Central memory CD8-positive, alpha-beta T cell (primary cell): ENCODE data around the gene FMN1.

Experiments used
- ATAC-seq: fragments of 150-1000 bp; cut with Tn5 transposase; replicated peaks from 2 replicates; pipeline ENCODE4 v1.10.0; 2022; ENCODE audit warnings: mild to moderate bottlenecking, moderate FRiP score, moderate number of reproducible peaks; ENCODE audit not compliant: poor library complexity, severe bottlenecking; ENCODE audit errors: extremely low read depth
- DNase-seq, 2 donors: peaks; one replicate each; pipeline ENCODE4 v3.0.0; 2021; ENCODE audit warnings: low spot score in 2 of 2
- H3K27ac Mint-ChIP-seq: one replicate; pipeline ENCODE4 v1.8.0; 2022; ENCODE audit warnings: low read depth, mild to moderate bottlenecking, moderate library complexity, mixed read lengths
- H3K27me3 Mint-ChIP-seq: one replicate; pipeline ENCODE4 v1.8.0; 2022; ENCODE audit warnings: mixed read lengths
- H3K36me3 Mint-ChIP-seq: one replicate; pipeline ENCODE4 v1.8.0; 2022; ENCODE audit warnings: mild to moderate bottlenecking, moderate library complexity, mixed read lengths; ENCODE audit not compliant: insufficient read depth
- H3K4me1 Mint-ChIP-seq: one replicate; pipeline ENCODE4 v1.8.0; 2022; ENCODE audit warnings: mixed read lengths
- H3K4me3 Mint-ChIP-seq: one replicate; pipeline ENCODE4 v1.8.0; 2022; ENCODE audit warnings: mild to moderate bottlenecking, moderate library complexity, mixed read lengths
- H3K9me3 Mint-ChIP-seq: one replicate; pipeline ENCODE4 v1.8.0; 2022; ENCODE audit warnings: mixed read lengths

FMN1 gene

DNA sequence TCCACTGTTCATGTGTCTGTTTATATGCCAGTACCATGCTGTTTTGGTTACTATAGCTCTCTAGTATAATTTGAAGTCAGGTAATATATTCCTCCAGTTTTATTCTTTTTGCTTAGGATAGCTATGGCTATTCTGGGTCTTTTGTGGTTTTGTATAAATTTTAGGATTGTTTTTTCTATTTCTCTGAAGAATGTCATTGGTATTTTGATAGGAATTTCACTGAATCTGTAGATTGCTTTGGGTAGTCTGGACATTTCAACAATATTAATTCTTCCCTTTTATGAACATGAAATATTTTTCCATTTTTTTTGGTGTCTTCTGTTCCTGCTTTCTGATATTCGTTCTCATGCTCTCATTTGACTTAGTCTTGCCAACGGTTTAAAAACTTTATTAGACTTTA lies 437.1 kb downstream of the FMN1 start:
- Mint-ChIP-seq H3K4me3 (no peak overlapping the region), H3K27me3 (peaks cover 85% of the 10 kb centered on the region)

DNA sequence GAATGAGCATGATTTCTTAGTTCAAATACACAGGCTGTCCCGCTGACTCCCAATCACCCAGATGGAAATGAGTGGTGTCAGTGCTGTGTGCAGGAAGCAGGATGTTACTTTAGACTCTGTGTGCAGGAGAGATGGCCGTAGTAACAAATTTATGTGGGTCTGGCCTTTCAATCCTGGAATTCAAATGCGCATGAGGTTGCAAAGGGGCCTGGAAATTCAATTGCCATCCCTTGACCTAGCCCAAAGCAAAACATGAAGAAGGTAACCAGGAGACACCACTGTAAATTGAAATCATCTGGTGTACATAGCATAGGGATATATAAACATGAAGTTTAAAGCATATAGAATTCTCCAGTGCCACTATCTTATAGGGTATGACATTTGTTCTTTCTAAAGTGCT lies 443.5 kb downstream of the FMN1 start:
- no peaks in the 10 kb centered on the region for H3K9me3 Mint-ChIP-seq
- H3K27ac Mint-ChIP-seq: no peak overlapping the region
- H3K4me1 Mint-ChIP-seq: no peaks in the 10 kb centered on the region
- peaks cover 37% of the 10 kb centered on the region for H3K27me3 Mint-ChIP-seq
- no peak for ATAC-seq
- H3K36me3 Mint-ChIP-seq: no peaks in the 10 kb centered on the region
- H3K4me3 Mint-ChIP-seq: no peak overlapping the region
- DNase-seq: no peak

More for the DNA sequence above, 437.1 kb downstream of the FMN1 start:
- Mint-ChIP-seq H3K4me1 (no peaks in the 10 kb centered on the region), H3K27ac (no peak overlapping the region), H3K36me3 (no peaks in the 10 kb centered on the region), H3K9me3 (no peaks in the 10 kb centered on the region)
- ATAC-seq (no peak), DNase-seq (no peak)

DNA sequence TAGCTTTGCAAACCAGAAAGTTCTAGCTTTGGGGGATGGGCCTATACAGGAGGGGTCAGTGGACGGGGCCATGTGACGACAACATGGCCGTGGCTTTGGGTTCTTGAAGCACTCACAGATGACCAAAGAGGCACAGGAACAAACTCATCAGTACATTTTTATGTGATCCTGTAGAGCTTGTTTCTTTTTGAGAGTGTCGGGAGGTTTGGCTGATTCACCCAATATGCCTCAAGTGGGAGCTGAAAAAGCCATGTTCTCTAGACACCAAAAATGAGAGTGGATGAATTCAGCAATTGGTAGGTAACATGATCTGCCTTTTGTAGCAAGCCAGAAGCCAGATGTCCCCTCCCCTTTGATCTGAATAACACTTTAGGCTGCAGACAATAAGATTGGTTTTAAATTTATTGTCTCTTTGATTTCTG lies 446.6 kb downstream of the FMN1 start:
- peaks cover 23% of the 10 kb centered on the region for H3K27me3 Mint-ChIP-seq
- no peaks in the 10 kb centered on the region for H3K36me3 Mint-ChIP-seq
- H3K4me3 Mint-ChIP-seq: no peak overlapping the region
- no peaks in the 10 kb centered on the region for H3K4me1 Mint-ChIP-seq
- DNase-seq: no peak
- no peaks in the 10 kb centered on the region for H3K9me3 Mint-ChIP-seq
- H3K27ac Mint-ChIP-seq: no peak overlapping the region
- no peak for ATAC-seq

DNA sequence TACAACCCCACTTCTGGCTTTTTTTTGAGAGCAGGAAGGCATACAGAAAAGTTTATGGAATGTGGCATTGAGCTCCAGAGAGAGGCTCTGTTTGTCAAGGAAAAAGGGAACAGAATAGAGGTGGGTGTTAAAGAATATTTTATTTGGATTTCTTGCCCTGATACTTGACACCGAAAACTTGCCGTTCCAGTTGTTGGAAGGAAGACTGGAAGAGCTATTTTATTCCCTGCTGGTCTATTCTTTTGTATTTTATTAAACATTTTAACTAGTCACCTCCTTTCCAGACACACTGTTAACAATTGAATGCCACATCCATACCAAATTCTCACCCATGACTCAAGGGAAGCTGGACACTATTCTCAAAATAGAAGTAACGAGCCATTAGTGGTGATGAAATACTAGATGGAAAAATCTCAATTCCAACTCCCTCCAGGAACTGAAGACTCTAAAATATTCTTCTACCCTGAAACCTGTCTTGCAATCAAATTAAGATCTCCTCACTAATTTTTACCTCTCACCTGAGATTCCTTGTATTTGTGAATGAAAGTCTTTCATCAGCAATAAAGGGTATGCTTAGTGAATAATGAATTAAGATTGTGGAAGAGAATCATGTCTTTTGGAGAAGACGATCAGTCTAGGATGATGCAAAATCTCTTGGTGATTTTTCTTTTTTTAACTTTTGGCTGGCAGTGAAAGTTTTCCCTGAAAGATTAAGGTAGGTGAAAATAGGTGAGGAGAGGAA lies 448.2 kb downstream of the FMN1 start:
- Mint-ChIP-seq H3K9me3 (no peaks in the 10 kb centered on the region), H3K4me1 (no peaks in the 10 kb centered on the region), H3K4me3 (no peak overlapping the region)

DNA sequence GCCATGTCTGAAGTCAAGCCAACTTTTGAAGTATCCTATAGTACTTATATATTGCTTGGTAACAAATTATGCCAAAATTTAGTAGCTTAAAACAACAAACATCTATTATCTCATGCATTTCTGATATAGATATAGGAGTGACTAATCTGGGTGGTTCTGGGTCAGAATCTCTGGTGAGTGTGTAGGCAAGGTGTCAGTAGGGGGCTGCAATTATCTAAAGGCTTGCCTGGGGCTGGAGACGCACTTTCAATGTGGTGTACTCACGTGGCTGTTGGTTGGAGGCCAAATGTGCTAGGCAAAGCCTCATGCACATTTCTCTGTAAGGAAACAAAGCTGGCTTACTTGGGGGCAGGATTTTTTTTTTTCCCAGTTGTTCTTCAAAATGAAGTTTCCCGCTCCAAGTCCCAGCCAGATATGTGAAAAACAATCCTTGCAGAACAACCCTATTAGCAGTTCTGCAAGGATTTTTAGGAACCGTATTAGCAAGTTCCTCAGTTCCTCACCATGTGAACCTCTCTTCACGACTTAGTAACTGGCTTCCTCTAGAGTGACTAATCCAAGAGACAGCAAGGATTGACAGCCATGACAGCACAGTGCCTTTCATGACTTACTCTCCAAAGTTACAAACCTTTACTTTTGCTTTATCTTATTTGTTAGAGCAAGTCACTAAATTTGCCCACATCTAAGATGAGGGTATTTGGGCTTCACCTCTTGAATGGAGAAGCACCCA lies 450.9 kb downstream of the FMN1 start:
- H3K27me3 Mint-ChIP-seq: peaks cover 50% of the 10 kb centered on the region
- DNase-seq (no peak), ATAC-seq (no peak)
- no peaks in the 10 kb centered on the region for H3K4me1 Mint-ChIP-seq
- H3K4me3 Mint-ChIP-seq: no peak overlapping the region
- no peaks in the 10 kb centered on the region for H3K36me3 Mint-ChIP-seq
- H3K27ac Mint-ChIP-seq: no peak overlapping the region
- H3K9me3 Mint-ChIP-seq: peaks cover 11% of the 10 kb centered on the region

More for the DNA sequence above, 448.2 kb downstream of the FMN1 start:
- peaks cover 28% of the 10 kb centered on the region for H3K27me3 Mint-ChIP-seq
- no peak overlapping the region for H3K27ac Mint-ChIP-seq
- H3K36me3 Mint-ChIP-seq: no peaks in the 10 kb centered on the region
- DNase-seq (no peak), ATAC-seq (no peak)

DNA sequence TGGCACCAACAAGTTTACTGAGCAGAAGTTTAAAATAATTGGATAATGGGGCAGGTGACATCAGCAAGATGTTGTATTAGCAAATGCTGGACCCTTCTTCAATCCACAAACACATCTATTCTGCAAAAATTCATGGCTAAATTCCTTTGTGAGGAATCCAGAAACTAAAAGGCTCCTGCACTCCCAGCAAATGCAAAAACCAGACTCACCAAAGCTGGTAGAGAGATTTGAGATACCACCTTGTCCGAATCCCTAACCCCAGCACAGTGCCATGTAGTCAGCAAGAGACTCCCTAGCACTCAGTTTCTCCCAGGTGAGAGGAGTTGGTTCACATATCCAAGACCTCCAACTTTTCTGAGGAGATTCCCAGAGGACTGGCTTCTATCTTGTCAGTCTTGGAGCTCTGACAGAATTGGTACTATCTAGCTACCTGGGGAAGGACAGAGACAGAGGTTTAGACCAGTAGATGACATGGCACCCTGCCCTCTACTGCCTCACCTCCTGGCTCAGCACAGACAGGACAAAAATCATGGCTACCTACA lies 454.9 kb downstream of the FMN1 start:
- Mint-ChIP-seq H3K4me1 (no peaks in the 10 kb centered on the region), H3K27ac (no peak overlapping the region), H3K9me3 (peaks cover 11% of the 10 kb centered on the region), H3K4me3 (no peak overlapping the region), H3K27me3 (peaks cover 65% of the 10 kb centered on the region), H3K36me3 (no peaks in the 10 kb centered on the region)
- ATAC-seq: no peak
- DNase-seq: no peak

DNA sequence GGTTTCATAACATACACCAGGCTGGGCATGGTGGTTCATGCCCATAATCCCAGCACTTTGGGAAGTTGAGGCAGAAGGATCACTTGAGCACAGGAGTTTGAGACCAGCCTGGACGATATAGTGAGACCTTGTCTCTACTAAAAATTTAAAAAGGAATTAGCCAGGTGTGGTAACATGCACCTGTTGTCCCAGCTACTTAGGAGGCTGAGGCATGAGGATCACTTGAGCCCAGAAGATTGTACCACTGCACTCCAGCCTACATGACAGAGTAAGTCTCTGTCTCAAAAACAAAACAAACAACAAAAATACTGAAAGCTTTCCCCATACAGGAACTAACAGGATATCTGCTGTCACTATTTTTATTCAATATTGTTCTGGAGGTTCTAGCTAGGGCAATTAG lies 455.8 kb downstream of the FMN1 start:
- DNase-seq (no peak), ATAC-seq (no peak)
- H3K27ac Mint-ChIP-seq: no peak overlapping the region
- no peak overlapping the region for H3K4me3 Mint-ChIP-seq
- peaks cover 11% of the 10 kb centered on the region for H3K9me3 Mint-ChIP-seq
- H3K27me3 Mint-ChIP-seq: peaks cover 72% of the 10 kb centered on the region
- H3K4me1 Mint-ChIP-seq: no peaks in the 10 kb centered on the region
- H3K36me3 Mint-ChIP-seq: no peaks in the 10 kb centered on the region

DNA sequence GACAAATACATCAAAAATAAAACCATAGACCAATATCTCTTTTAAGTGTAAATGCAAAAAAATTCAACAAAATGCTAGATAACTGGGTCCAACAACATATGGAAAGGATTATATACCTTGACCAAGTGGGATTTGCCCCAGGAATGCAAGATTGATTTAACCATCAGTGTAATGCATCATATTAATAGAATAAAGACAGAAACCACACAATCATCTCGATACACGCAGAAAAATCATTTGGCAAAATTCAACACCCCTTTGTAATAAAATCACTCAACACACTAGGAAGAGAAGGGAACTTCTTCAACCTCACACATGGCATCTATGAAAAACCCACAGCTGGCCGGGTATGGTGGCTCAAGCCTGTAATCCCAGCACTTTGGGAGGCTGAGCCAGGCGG lies 457.2 kb downstream of the FMN1 start:
- no peaks in the 10 kb centered on the region for H3K4me1 Mint-ChIP-seq
- DNase-seq (no peak), ATAC-seq (no peak)
- H3K9me3 Mint-ChIP-seq: peaks cover 11% of the 10 kb centered on the region
- H3K27me3 Mint-ChIP-seq: peaks cover 61% of the 10 kb centered on the region
- H3K27ac Mint-ChIP-seq: no peak overlapping the region
- H3K36me3 Mint-ChIP-seq: no peaks in the 10 kb centered on the region
- no peak overlapping the region for H3K4me3 Mint-ChIP-seq

DNA sequence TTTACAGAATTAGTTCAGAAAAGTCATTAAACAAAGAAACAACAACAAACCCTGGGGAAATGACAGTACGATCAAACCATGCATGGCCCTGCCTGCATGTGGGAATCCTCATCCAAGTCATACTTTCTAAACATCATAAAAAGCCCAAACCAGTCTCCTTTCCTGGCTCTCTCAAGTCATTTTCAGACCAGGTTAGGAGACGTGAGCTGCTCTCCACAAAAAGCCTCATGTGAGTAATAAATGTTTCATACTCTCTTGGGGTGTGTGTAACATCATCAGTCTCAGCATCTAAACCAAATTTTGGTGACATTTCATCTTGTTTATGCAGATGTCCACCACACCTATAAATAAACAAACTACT lies 457.8 kb downstream of the FMN1 start:
- H3K4me3 Mint-ChIP-seq: no peak overlapping the region
- H3K36me3 Mint-ChIP-seq: no peaks in the 10 kb centered on the region
- ATAC-seq: no peak
- H3K9me3 Mint-ChIP-seq: peaks cover 11% of the 10 kb centered on the region
- no peak for DNase-seq
- no peaks in the 10 kb centered on the region for H3K4me1 Mint-ChIP-seq
- peaks cover 57% of the 10 kb centered on the region for H3K27me3 Mint-ChIP-seq
- H3K27ac Mint-ChIP-seq: no peak overlapping the region

DNA sequence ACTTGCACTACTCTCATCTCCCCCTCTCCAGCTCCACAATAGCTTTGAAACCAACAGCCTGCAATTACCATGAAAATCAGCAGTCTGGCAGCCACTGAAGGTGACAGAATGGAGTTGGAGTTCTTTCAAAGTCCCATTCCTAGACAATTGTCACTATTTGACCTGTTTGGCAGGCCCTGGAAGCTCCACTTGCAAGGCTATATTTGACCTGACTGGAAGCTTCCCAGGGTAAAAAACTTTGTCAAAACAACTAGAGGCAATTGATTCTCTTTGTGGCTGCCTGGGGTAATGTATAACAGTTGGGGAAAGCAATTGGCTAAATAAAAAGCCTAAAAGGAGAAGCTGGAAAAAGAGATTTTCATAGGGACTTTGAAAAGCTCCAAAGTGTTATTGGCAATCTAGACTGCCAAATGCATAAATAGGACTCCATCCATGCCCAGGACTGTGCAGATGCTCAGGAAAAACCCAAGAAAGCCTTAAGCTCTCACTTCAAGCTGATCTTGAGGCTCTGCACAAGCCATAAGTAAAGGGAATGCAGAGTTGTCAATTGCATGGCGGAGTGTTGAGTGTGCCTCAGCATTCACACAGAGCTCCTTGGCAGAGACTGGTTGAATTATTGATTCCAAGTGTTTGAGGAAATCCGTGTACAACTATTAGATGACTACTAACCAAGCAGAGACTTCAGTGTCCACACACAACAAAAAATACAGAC lies 458.4 kb downstream of the FMN1 start:
- no peak for ATAC-seq
- Mint-ChIP-seq H3K4me1 (no peaks in the 10 kb centered on the region), H3K9me3 (peaks cover 11% of the 10 kb centered on the region), H3K36me3 (no peaks in the 10 kb centered on the region), H3K27ac (no peak overlapping the region), H3K27me3 (peaks cover 54% of the 10 kb centered on the region), H3K4me3 (no peak overlapping the region)
- DNase-seq: no peak

DNA sequence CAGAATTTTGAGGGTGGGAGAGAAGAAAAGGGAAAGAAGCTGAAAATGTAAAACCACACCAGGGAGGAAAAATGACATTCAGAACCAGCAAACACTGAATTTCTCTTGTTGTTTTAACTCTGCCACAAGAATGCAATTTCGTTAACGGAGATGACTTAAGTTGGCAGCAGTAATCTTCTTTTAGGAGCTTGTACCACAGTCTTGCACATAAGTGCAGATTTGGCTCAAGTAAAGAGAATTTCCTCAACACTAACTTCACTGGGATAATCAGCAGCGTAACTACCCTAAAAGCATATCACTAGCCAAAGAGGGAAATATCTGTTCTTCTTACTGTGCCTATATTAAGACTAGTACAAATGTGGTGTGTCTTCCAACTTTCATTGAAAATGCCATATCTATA lies 461.2 kb downstream of the FMN1 start:
- peaks cover 52% of the 10 kb centered on the region for H3K27me3 Mint-ChIP-seq
- H3K9me3 Mint-ChIP-seq: no peaks in the 10 kb centered on the region
- ATAC-seq: no peak
- H3K4me1 Mint-ChIP-seq: no peaks in the 10 kb centered on the region
- H3K4me3 Mint-ChIP-seq: no peak overlapping the region
- DNase-seq: no peak
- no peak overlapping the region for H3K27ac Mint-ChIP-seq
- H3K36me3 Mint-ChIP-seq: no peaks in the 10 kb centered on the region

DNA sequence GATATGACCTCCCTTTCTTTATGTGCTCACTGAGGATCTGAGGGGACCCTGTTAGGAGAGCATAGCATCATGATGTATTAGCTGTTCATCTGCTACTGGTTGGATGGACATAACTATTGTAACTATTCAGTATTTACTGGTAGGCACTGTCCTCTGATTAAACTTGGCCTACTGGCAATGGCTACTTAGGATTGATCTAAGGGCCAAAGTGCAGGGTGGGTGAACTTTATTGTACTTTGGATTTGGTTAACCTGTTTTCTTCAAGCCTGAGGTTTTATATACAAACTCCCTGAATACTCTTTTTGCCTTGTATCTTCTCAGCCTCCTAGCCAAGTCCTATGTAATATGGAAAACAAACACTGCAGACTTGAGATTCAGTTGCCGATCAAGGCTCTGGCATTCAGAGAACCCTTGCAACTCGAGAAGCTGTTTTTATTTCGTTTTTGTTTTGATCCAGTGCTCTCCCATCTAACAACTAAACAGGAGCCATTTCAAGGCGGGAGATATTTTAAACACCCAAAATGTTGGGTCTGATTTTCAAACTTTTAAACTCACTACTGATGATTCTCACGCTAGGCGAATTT lies 461.8 kb downstream of the FMN1 start:
- ATAC-seq: no peak
- H3K9me3 Mint-ChIP-seq: no peaks in the 10 kb centered on the region
- no peaks in the 10 kb centered on the region for H3K36me3 Mint-ChIP-seq
- H3K4me1 Mint-ChIP-seq: no peaks in the 10 kb centered on the region
- DNase-seq: no peak
- H3K4me3 Mint-ChIP-seq: no peak overlapping the region
- H3K27me3 Mint-ChIP-seq: peaks cover 52% of the 10 kb centered on the region
- H3K27ac Mint-ChIP-seq: no peak overlapping the region
